Thyroid gland (tissue), 4 donors: Measurements from ENCODE around the gene AAK1. TPM values are rescaled to one million over a fixed set of nuclear protein-coding genes. Genes with fewer than 3 reads are reported as not detected.

Source experiments
- DNase-seq, 2 donors: peaks; one replicate each; pipeline ENCODE4 v3.0.0-alpha.2; 2019
- H3K27ac ChIP-seq, 3 donors: fragments of 200-600 bp; sonication (generic); 1 replicate in 2 of 3; 2 replicates in 1 of 3; pipeline ENCODE4 v1.5.1; 2016 to 2019; ENCODE audit warnings: mild to moderate bottlenecking in 1 of 3, moderate library complexity in 1 of 3
- H3K27me3 ChIP-seq: fragments of 200-600 bp; sonication (generic); one replicate; pipeline ENCODE4 v1.5.1; 2019
- H3K36me3 ChIP-seq, 2 donors: fragments of 200-600 bp; sonication (generic); one replicate each; pipeline ENCODE4 v1.5.1; 2016 to 2019
- H3K4me1 ChIP-seq, 2 donors: fragments of 200-600 bp; sonication (generic); one replicate each; pipeline ENCODE4 v1.5.1; 2017 to 2019
- H3K4me3 ChIP-seq, 3 donors: fragments of 200-600 bp; sonication (generic); replicated peaks in 1 of 3; 1 replicate in 2 of 3; 2 replicates in 1 of 3; pipeline ENCODE4 v1.5.1; 2016; ENCODE audit warnings: mild to moderate bottlenecking in 1 of 3
- H3K9me3 ChIP-seq: fragments of 200-600 bp; sonication (generic); one replicate; pipeline ENCODE4 v1.5.1; 2017
- CTCF ChIP-seq, 6 experiments: fragments of 200-600 bp in 3 of 6; fragments of 450-650 bp in 3 of 6; sonication (generic) in 3 of 6; IDR thresholded peaks; one replicate each; pipeline ENCODE4 v1.5.1; 2016 to 2019; ENCODE audit warnings: antibody characterized with exemption in 6 of 6, mild to moderate bottlenecking in 2 of 6, inconsistent platforms in 1 of 6, moderate library complexity in 1 of 6
- POLR2A ChIP-seq, 2 donors: fragments of 450-650 bp; IDR thresholded peaks; one replicate each; pipeline ENCODE4 v1.6.1; 2017; ENCODE audit warnings: antibody characterized with exemption in 2 of 2, mild to moderate bottlenecking in 2 of 2, moderate library complexity in 1 of 2
- WGBS, 2 donors: methylation state at CpG; one replicate each; pipeline ENCODE4 v1.1.5; 2017; 5-methylcytosine and 5-hydroxymethylcytosine counted together
- intact Hi-C: fragments of 100-400 bp; cut with DNase I; formaldehyde crosslinking; loops from one replicate; pipeline ENCODE4 v1.15.1; 2023
- total RNA-seq, 4 donors: library from RNA; depleted of rRNA; stranded (reverse); fragments of >200 nt; gene quantifications; one replicate each; pipeline ENCODE4 v1.2.3, GENCODE V29; 2016

AAK1 gene
- total RNA-seq, 4 donors from 2014 or later, result 82.0 to 174 (median 144) TPM

DNA sequence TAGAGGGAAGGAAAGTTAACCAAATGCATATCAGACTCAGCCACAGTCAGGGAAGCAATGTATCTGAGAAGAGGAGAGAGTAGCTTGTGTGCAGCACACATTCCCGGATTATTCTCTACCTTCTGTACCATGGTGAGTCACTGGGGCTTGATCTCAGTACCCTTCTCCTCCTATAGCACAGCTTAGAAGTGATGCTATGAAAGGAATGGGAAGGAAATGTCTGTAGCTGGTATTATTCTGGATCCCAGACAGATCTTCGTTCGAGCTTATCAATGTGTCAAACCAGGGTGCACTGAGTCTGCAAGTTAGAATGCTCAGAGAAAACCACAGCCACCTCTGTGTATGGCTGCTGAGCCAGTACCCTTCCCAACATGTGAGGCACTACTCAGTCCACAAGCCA is 118.3 kb downstream of the AAK1 start:
- peaks cover 42 to 58% of the 10 kb centered on the region in 2 donors for H3K36me3 ChIP-seq
- no peak for DNase-seq
- intact Hi-C loops, result no loop called here
- H3K9me3 ChIP-seq, result no peaks in the 10 kb centered on the region
- H3K4me3 ChIP-seq, result no peak overlapping the region
- WGBS, 2 donors, result 96% methylated on average over 3 of the region's 3 CpGs
- no peaks in the 10 kb centered on the region for H3K27me3 ChIP-seq
- no peaks in the 10 kb centered on the region for H3K4me1 ChIP-seq
- H3K27ac ChIP-seq, result no peak overlapping the region
- no peak for TF ChIP-seq POLR2A (IDR thresholded peaks at IDR 0.05)
- no peak for TF ChIP-seq CTCF (IDR thresholded peaks at IDR 0.05)

- no peak for DNase-seq
- no peaks in the 10 kb centered on the region for H3K4me1 ChIP-seq
- peaks cover 47 to 61% of the 10 kb centered on the region in 2 donors for H3K36me3 ChIP-seq
- H3K27ac ChIP-seq, result no peak overlapping the region
- no peaks in the 10 kb centered on the region for H3K27me3 ChIP-seq
- intact Hi-C loops, result no loop called here
- TF ChIP-seq CTCF (IDR thresholded peaks at IDR 0.05) (no peak), POLR2A (IDR thresholded peaks at IDR 0.05) (no peak)
- 95 to 96% methylated on average over 1 of the region's 1 CpG for WGBS, 2 donors
- H3K4me3 ChIP-seq, result no peak overlapping the region
- no peaks in the 10 kb centered on the region for H3K9me3 ChIP-seq
These were observed 118.7 kb downstream of the AAK1 start for GRCh38 chr2:69524799-69525198.

DNA sequence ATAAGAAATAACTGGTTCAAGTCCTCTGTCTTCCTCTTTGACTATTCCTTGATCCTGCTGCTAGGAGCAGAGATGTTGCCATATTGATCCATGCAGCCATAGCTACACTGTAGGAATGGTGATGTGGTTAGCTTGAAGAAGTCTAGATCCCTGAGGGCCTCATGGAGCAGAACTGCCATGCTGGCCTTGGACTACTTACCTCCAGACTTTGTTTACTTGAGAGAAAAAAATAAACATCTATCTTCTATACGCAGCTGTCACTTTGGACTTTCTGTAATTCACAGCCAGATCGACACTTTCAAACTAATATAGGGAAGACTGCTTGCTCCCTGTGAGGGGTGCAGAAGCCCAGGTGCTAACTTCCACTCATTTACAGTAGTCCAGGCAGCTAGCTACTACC is 121.8 kb downstream of the AAK1 start:
- Histone ChIP-seq H3K4me3 (no peak overlapping the region), H3K36me3 (peaks cover 60 to 69% of the 10 kb centered on the region in 2 donors), H3K9me3 (no peaks in the 10 kb centered on the region), H3K27ac (peak overlapping the region in 1 of 3 donors; percentile 17), H3K4me1 (no peaks in the 10 kb centered on the region), H3K27me3 (no peaks in the 10 kb centered on the region)
- 94 to 97% methylated on average over 2 of the region's 2 CpGs for WGBS, 2 donors
- intact Hi-C loops, result no loop called here
- DNase-seq, result no peak
- TF ChIP-seq POLR2A (IDR thresholded peaks at IDR 0.05) (no peak), CTCF (IDR thresholded peaks at IDR 0.05) (no peak)

DNA sequence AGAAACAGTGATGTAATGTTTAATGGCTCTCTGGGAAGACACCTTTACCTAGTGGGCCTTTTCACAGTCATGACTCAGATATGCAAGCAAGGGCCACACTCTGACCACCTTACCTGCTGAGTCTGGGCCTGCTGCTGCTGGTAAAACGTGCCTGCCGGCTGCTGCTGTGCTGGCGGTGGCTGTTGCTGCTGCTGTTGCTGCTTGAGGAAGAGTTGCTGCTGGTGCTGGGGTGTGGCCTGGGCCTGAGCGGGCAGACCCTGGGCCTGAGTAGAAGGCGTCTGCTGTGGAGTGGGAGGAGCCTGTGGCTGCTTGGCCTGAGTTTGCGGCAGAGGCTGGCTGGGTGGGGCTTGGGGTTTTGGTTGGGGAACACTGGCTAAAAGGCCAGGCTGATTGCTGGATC is 124.7 kb downstream of the AAK1 start:
- peaks cover 51 to 52% of the 10 kb centered on the region in 2 donors for H3K36me3 ChIP-seq
- DNase-seq, result no peak
- intact Hi-C loops, result no loop called here

GRCh38 chr2:69517410-69517809 is 126.1 kb downstream of the AAK1 start:
- intact Hi-C loops, result no loop called here
- no peak overlapping the region for H3K27ac ChIP-seq

More for the DNA sequence above, 124.7 kb downstream of the AAK1 start:
- Histone ChIP-seq H3K4me3 (no peak overlapping the region), H3K27me3 (no peaks in the 10 kb centered on the region), H3K9me3 (no peaks in the 10 kb centered on the region), H3K4me1 (peaks cover 0 to 4% of the 10 kb centered on the region in 2 donors), H3K27ac (peak overlapping the region in 1 of 3 donors; percentile 21)
- WGBS, 2 donors, result 81 to 90% methylated on average over 6 of the region's 6 CpGs
- TF ChIP-seq POLR2A (IDR thresholded peaks at IDR 0.05), result no peak
- no peak for TF ChIP-seq CTCF (IDR thresholded peaks at IDR 0.05)

More at GRCh38 chr2:69517410-69517809, 126.1 kb downstream of the AAK1 start:
- H3K9me3 ChIP-seq, result no peaks in the 10 kb centered on the region
- peaks cover 0 to 4% of the 10 kb centered on the region in 2 donors for H3K4me1 ChIP-seq
- no peak for DNase-seq
- WGBS, 2 donors, result 90 to 94% methylated on average over 7 of the region's 7 CpGs
- H3K36me3 ChIP-seq, result peaks cover 56 to 59% of the 10 kb centered on the region in 2 donors
- no peaks in the 10 kb centered on the region for H3K27me3 ChIP-seq
- H3K4me3 ChIP-seq, result no peak overlapping the region
- TF ChIP-seq CTCF (IDR thresholded peaks at IDR 0.05) (no peak), POLR2A (IDR thresholded peaks at IDR 0.05) (no peak)
